Measurements from ENCODE around the gene LITAF. TPM values are rescaled to one million over a fixed set of nuclear protein-coding genes. Genes with fewer than 3 reads are reported as not detected.

The LITAF gene
- total RNA-seq, 3 donors from 2014 or later (not counting 1 experiment from before 2014, with no cell fraction given): 584 to 772 (median 726) TPM

DNA sequence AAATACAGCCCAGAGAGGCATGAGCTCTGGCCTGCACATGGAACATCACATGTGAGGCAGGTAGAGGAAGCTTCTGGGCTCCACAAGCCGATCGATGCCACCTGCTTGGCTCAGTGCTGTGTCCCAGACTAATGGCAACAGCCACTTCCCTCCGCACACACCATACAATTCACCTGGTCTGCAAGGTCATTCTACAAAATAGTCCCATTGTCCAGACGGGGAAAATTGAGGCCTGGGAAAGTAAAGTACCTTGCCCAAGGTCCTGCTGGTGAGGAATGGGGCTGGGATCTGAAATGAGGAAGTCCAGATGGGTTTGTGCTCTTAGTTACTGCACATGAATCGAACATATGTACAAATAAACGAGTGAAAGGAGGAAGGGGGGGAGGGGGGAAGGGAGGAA, 88.0 kb downstream of the LITAF start:
- Mint-ChIP-seq H3K27ac (no peak overlapping the region), H3K27me3 (ENCODE audit: low read depth in 2 of 2) (no peaks in the 10 kb centered on the region), H3K4me1 (peaks cover 16 to 27% of the 10 kb centered on the region in 2 donors), H3K36me3 (no peaks in the 10 kb centered on the region), H3K4me3 (no peak overlapping the region), H3K9me3 (no peaks in the 10 kb centered on the region)
- WGBS (ENCODE audit: insufficient coverage): 80% methylated on average over 4 of the region's 6 CpGs
- Histone ChIP-seq H3K27ac (ENCODE audit: low read length) (no peak overlapping the region), H3K4me3 (ENCODE audit: low read length) (no peak overlapping the region), H3K36me3 (ENCODE audit: control insufficient read depth, insufficient read depth, low read length) (no peaks in the 10 kb centered on the region), H3K4me1 (ENCODE audit: control insufficient read depth, insufficient read depth, low read length) (peaks cover 35% of the 10 kb centered on the region), H3K27me3 (ENCODE audit: control insufficient read depth, insufficient read depth, low read length) (no peaks in the 10 kb centered on the region), H3K9me3 (ENCODE audit: control insufficient read depth, insufficient read depth, low read length) (no peaks in the 10 kb centered on the region)
- ATAC-seq (no peak), DNase-seq (no peak)
- TF ChIP-seq, protein P1, sequence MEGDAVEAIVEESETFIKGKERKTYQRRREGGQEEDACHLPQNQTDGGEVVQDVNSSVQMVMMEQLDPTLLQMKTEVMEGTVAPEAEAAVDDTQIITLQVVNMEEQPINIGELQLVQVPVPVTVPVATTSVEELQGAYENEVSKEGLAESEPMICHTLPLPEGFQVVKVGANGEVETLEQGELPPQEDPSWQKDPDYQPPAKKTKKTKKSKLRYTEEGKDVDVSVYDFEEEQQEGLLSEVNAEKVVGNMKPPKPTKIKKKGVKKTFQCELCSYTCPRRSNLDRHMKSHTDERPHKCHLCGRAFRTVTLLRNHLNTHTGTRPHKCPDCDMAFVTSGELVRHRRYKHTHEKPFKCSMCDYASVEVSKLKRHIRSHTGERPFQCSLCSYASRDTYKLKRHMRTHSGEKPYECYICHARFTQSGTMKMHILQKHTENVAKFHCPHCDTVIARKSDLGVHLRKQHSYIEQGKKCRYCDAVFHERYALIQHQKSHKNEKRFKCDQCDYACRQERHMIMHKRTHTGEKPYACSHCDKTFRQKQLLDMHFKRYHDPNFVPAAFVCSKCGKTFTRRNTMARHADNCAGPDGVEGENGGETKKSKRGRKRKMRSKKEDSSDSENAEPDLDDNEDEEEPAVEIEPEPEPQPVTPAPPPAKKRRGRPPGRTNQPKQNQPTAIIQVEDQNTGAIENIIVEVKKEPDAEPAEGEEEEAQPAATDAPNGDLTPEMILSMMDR (IDR thresholded peaks at IDR 0.05): no peak
- intact Hi-C loops (cut with micrococcal nuclease): no loop called here

DNA sequence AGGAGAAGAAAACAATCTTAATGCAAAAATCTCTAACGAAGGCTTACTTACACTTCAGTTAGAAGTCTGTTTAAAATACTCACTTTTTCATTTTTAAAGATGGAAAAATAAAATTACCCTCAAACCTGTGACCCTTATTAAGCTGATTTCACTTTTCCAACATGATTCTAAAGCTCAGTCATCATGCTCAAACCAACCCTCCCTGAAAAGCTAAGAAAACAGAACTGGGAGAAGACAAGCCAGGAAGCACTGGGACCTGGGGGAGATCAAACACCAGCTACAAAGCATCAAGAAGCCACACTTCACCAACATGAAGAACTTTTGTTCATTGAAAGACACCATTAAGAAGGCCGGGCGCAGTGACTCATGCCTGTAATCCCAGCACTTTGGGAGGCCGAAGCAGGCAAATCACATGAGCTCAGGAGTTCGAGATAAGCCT, 88.8 kb downstream of the LITAF start:
- intact Hi-C loops (cut with micrococcal nuclease): no loop called here
- no peak overlapping the region for H3K4me3 ChIP-seq (ENCODE audit: low read length)
- Mint-ChIP-seq H3K27me3 (ENCODE audit: low read depth in 2 of 2) (no peaks in the 10 kb centered on the region), H3K27ac (peak overlapping the region in 1 of 2 donors; percentile 50), H3K4me3 (no peak overlapping the region), H3K9me3 (no peaks in the 10 kb centered on the region), H3K36me3 (no peaks in the 10 kb centered on the region), H3K4me1 (peaks cover 16 to 27% of the 10 kb centered on the region in 2 donors)
- no peak for DNase-seq
- no peaks in the 10 kb centered on the region for H3K27me3 ChIP-seq (ENCODE audit: control insufficient read depth, insufficient read depth, low read length)
- no peaks in the 10 kb centered on the region for H3K36me3 ChIP-seq (ENCODE audit: control insufficient read depth, insufficient read depth, low read length)
- TF ChIP-seq, protein P1 (IDR thresholded peaks at IDR 0.05): no peak
- ATAC-seq: no peak
- no peaks in the 10 kb centered on the region for H3K9me3 ChIP-seq (ENCODE audit: control insufficient read depth, insufficient read depth, low read length)
- WGBS (ENCODE audit: insufficient coverage): 90% methylated on average over 4 of the region's 5 CpGs
- no peak overlapping the region for H3K27ac ChIP-seq (ENCODE audit: low read length)
- peaks cover 35% of the 10 kb centered on the region for H3K4me1 ChIP-seq (ENCODE audit: control insufficient read depth, insufficient read depth, low read length)

Other genes starting within 250 kb of the LITAF start
- 1 to 10 TPM in 1 of 3 donors, under 1 TPM in 2; 0.83 to 1.1 (median 0.93) TPM for gene RMI2, start 241.5 kb downstream of the LITAF start, total RNA-seq
- gene SNN, start 81.5 kb upstream of the LITAF start, total RNA-seq: 10 to 100 TPM in 2 of 3 donors, 1 to 10 TPM in 1; 5.3 to 20.0 (median 12.5) TPM
- gene TXNDC11, start 155.9 kb upstream of the LITAF start, total RNA-seq: 10 to 100 TPM; 63.4 to 99.2 (median 68.9) TPM
- 10 to 100 TPM; 80.6 to 91.8 (median 84.6) TPM for gene ZC3H7A, start 210.3 kb upstream of the LITAF start, total RNA-seq

All from natural killer cell (primary cell).